ENCODE results near the gene DBR1.

The DBR1 gene, protein sequence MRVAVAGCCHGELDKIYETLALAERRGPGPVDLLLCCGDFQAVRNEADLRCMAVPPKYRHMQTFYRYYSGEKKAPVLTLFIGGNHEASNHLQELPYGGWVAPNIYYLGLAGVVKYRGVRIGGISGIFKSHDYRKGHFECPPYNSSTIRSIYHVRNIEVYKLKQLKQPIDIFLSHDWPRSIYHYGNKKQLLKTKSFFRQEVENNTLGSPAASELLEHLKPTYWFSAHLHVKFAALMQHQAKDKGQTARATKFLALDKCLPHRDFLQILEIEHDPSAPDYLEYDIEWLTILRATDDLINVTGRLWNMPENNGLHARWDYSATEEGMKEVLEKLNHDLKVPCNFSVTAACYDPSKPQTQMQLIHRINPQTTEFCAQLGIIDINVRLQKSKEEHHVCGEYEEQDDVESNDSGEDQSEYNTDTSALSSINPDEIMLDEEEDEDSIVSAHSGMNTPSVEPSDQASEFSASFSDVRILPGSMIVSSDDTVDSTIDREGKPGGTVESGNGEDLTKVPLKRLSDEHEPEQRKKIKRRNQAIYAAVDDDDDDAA

DNA sequence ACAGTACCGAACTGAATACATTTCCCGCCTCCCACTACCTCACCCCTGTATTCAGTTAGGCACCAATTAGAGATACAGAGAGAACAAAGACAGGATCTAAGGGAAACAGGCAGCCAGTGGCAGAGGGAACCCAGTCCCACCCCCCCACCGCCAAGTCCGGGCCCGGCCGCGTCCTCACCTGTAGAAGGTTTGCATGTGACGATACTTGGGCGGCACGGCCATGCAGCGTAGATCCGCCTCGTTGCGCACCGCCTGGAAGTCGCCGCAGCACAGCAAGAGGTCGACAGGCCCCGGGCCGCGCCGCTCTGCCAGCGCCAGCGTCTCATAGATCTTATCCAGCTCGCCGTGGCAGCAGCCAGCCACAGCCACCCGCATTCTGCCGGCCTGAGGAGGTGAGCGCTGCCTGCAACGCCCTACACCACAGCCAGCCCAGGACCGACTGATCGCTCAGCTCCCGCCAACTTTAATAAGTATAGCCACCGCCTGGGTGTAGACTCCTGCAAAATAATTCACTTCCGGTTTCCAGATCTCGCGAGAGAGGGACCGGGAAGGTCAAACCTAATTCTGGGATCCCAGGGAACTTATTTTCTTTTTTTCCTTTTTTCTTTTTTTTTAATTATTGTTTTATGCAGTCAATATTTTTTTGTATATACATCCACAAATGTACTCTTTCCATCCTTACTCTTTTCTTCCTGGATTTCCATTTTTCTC, at the start of gene DBR1:
DBR1 (minus strand) TSS at position 501 of the 711 bp plus-strand sequence; CDS start at position 375, 126 bp downstream.
- peak; percentile 88 for DNase-seq (ENCODE audit: low spot score)

DNA sequence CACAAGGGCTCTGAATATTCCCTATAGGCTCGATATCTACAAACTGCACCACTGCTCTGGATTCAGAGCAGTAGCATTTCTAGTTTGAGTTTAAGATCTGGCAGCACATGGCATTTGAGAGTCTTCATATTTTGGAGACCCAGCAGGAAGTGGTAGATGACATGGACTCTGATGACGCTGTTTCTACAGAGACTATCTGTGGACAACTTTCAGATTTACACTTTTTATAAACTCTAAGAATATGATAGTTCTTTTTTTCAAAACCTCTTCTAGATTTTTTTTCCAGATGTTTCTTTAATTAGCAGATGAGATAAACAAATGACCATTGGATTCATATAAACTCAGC, 48.2 kb upstream of the DBR1 start:
- DNase-seq (ENCODE audit: low spot score): no peak

DNA sequence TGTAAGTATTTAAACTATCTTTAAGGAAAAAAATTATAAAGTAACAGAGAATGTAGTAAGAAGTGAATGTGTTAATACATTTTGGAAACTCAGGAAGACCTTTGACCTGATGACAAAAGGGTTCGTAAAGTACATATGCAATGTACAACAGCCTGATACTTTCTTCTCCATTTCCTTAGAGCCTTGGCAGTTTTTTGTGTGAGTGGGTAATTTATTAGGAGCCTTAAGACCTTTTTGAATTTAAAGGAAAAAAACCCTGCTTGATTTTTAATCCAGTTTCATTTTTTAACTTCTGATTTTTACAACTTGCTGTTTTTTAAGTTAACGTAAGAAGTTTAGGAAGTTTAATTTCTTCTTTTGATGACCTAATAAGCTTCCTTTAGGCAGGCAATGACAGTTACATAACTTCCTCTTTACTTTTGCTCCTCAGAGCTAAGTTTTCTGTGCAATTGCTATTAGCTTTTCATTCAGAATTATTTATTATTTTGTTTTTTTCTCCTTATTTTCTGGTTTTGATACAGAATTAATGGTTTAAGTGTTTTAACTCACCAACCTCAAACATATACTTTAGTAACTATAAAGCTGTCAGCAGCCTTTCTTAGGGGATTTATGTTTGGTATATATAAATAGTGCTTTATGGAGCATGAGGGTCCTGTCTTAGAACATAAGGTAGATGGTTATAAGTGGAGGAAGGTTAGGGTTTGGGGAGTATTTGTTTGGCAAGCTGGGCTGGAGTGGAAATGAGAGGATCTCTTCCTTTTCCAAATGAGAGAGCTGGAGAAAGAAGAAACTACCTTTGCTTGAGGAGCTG, 47.6 kb upstream of the DBR1 start:
- DNase-seq (ENCODE audit: low spot score): no peak

DNA sequence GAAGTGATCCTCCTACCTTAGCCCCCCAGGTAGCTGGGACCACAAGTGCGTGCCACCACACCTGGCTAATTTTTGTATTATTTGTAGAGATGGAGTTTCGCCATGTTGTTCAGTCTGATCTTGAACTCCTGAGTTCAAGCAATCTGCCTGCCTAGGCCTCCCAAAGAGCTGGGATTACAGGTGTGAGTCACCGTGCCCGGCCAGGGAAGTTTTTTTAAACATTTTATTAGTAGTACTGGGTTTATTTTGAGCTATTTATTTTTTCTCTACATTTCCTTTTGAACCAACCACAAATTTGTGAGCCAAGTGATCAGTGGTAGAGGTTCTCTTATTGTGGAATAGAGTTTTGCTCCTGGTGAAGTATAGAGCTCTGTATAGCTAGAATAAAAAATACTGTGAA, 46.1 kb upstream of the DBR1 start:
- no peak for DNase-seq (ENCODE audit: low spot score)

DNA sequence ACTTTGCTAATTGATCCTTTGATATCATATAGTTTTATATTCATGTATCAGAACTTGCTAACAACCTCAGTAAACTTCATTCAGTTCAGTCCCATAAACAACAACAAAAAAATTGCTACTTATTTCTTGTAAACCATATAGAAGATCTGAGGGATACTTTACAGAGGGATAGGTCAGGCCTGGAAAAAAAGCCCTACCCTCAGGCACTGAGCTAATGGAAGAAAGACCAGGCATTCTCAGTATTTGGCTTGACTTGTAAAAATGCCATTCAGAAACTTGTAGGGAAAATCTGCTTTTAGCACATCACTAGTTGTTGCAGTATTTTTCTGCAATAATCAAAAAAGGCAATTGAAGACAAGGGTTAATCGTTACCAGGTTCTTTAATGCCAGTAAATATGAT, 45.5 kb upstream of the DBR1 start:
- DNase-seq (ENCODE audit: low spot score): no peak

DNA sequence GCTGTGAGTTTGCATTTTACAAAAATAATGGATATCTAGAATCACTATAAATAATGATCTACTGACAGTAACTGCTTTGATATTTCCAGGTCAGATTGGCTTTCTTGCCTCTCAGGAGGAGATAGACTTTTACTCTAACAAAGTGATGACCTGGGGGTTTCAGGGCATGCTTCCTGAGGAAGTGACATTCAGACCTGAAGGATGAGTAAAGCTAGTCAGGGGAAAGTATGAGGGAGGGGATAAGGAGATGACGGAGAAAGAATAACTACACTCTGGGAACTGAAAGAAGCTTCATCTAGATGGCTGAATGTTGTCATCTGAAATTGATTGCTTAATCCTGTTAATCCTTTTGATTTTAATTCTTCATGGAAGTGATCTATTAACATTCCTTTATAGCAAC, 44.5 kb upstream of the DBR1 start:
- DNase-seq (ENCODE audit: low spot score): no peak

DNA sequence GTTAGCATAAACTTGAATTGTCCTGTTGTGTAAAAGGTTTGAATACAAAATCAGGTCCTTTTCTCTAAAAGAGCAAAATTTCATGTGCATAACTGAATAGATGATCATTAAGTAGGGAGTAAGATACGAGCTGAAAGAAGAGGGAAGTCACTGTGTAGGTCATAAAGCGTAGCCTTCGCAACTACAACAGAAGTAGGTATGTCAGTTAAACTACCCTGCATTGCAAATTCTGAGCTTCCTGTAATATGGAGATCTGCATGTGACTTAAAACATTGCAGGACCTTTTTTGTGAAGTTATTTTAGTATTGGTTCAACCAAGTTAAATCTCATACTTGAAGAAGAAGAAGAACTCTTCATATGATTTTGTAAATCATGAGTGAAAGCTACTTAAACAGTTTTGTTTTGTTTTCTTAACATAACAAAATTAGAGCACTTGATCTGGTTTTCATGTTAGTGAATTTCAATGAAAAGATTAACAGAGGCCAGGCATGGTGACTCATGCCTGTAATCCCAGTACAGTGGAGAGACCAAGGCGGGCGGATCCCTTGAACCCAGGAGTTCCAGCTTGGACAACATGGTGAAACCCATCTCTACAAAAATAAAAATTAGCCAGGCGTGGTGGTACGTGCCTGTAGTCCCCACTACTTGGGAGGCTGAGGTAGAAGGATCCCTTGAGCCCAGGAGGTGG, 38.8 kb upstream of the DBR1 start:
- no peak for DNase-seq (ENCODE audit: low spot score)

DNA sequence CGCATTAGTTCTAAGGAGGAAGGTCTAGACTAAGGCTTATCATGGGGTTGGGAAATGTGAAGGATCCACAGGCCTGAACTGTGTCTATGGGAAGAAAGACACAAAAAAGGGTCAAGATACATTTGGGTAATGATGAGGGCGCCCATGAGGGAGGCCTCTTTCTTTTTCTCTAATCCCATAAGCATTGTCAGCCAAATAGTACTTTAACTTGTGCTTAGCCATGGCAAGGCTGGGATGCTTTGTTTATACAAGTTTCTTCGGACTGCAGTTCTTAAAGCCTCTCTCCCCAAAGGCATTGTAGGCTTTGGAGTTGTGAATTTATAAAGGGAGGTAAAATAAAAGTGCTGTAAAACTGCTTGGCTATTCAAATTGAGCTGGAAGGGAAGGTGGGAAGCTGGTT, 35.8 kb upstream of the DBR1 start:
- DNase-seq (ENCODE audit: low spot score): no peak

DNA sequence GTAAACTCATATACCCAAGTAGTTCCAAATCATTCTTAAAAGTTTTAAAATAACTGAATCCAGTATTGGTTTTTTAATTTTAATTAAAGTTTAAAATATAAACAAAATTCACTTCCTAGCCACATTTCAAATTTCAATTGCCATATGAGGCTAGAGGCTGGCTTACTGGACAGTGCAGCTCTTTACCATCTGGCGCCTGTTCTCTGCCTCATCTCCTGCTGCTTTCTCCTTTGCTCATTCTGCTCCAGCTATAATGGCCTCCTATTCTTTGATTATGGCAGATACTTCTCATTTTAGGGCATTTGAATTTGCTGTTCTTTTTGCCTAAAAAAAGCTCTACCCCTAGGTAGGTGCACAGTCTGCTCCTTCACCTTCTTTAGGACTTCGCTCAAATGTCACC, 31.5 kb upstream of the DBR1 start:
- no peak for DNase-seq (ENCODE audit: low spot score)

DNA sequence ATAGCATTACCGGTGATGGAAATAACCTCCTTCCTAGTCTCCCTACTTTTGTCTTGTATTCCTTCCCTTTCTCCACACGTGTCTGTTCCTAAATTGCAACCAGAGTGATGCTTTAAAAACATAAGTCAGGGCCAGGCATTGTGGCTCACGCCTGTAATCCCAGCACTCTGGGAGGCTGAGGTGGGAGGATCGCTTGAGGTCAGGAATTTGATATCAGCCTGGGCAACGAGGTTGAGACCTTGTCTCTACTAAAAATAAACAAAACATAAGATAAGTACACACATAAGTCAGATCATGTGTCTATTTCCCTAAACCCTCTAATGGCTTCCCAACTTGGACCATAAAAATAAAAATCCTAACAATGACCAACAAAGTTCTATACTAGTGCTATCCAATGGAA, 30.8 kb upstream of the DBR1 start:
- no peak for DNase-seq (ENCODE audit: low spot score)

DNA sequence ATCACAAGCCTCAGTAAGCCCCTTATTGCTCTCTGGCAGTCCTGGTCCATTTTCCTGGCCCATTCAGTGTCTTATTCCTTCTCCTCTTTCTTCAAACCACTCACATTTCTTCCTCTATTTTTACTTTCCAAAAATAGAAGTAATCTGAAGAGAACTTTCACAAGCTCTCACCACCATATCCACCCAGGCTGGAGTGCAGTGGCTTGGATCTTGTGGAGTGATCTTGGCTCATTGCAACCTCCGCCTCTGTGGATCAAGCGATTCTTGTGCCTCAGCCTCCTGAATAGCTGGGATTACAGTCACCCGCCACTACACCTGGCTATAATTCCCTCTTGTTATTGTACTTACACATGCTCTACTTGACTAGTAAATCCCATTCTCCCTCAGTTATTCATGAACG, 29.2 kb upstream of the DBR1 start:
- DNase-seq (ENCODE audit: low spot score): no peak

DNA sequence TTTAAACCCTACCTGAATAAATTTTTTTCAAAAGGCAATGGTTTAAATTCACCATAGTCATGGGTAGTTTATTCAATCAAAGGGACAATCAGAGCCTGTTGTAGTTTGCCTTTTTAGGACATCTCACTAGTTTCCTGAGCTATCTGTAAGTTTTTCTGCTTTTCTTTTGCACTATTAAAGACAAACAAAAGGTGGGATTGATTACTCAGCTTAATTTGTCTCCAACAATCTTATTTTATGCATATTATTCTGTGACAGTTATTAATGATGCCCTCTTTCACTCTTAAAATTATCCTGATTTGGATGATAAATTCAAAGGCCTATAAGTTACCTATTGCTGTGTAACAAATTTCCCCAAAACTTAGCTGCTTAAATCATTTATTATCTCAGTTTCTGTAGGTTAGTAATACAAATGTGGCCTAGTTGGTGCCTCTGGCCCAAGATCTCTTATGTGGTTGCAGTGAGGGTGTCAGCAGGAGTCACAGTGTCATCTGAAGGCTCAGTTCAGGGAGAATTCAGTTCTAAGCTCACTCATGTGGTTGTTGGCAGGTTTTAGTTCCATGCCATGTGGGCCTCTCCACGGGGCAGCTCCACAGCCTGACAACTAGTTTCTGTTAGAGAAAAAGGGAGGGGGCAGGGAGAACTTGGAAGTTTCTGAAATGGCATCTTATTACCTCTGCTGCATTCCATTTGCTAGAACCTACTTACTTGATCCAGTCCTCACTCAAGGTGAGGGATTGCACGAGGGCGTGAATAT, 28.4 kb upstream of the DBR1 start:
- no peak for DNase-seq (ENCODE audit: low spot score)

DNA sequence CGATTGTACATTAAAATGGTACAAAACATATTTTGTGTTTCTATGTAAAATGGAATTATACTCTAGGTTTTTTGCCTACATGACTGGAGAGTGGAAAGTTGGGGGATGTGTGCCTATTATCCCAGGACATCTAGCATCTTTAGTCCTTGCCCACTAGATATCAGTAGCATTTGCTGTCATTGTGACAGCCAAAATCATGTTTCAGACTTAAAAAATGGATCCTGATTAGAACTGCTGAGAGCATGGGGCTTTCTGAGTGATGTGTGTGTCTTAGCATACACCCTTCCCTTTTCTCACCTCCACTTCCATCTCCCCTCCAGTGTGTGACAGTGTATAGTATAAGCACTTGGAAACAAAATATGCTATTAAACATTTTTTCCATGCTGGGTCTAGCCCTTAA, 25.7 kb upstream of the DBR1 start:
- DNase-seq (ENCODE audit: low spot score): no peak

DNA sequence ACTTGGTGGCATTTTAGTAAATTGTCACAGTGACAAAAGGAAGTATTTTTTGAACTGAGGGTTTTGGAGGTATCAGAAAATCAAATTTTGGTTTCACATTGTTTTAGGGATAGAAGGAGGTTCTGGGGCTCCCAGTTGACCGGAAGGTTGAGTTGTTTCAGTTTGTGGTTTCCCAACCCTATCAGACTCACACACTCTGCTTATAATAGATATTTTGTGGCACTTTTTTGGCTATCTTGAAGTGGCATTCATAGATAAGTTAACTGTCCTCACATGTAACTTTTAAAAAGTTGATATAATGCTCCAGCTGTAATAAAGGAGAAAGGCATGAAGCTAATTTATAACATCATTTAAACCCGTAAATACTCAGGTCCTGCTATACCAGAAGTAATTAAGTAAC, 25.1 kb upstream of the DBR1 start:
- DNase-seq (ENCODE audit: low spot score): no peak

DNA sequence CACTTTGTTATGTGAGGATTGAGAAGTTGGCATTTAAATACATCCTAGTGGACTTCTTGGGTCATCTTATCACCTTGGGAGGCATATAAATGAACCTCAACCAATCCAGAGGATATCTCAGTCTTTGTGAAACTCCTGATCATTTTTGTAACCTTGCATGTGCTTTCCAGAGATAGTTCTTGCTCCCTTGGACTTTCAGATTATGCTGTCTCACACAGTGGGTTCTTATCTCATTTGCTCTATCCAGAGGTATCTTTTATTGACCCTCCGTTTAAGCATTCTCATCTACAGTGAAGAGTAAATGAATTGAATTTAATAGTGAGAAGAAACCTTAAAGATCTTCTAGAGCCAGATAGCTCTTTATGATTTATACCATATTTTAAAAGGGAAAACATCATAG, 22.8 kb upstream of the DBR1 start:
- no peak for DNase-seq (ENCODE audit: low spot score)

DNA sequence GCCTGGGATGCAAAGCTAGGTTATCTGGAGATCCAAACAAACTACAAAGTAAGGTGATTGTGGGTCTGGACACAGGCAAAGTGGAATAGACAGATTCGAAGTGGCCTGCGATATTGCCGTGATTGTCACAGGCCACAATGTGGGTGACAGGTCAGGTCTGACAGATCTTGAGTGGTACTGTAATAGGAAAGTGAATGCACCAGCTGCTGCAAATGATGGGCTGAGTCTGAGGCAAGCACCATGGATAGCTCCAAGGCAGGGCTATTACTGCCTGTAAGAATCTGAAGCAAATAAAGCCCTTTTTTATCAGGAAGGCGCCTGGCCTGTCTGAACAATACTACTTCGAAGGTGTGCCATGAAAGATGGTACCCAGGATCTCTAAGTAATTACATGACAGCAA, 22.3 kb upstream of the DBR1 start:
- DNase-seq (ENCODE audit: low spot score): peak; percentile 44

DNA sequence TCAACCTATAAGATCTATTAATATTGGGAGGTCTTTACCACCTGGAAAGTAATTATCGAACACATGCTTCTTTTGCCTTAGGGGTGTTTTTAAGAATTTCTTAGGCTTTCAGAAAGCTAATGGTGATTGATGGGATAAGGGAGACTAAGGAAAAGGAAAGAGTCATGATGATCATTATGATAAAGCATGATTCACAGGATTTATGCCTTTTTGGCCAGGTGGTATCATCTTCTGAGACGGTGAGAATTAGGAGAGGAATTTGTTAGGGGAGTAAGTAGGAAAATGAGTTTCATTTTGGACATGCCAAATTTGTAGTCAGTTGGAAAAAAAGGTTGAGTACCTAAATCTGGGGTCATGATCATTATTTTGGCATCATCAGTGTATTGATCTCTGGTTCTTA, 21.3 kb upstream of the DBR1 start:
- DNase-seq (ENCODE audit: low spot score): no peak

DNA sequence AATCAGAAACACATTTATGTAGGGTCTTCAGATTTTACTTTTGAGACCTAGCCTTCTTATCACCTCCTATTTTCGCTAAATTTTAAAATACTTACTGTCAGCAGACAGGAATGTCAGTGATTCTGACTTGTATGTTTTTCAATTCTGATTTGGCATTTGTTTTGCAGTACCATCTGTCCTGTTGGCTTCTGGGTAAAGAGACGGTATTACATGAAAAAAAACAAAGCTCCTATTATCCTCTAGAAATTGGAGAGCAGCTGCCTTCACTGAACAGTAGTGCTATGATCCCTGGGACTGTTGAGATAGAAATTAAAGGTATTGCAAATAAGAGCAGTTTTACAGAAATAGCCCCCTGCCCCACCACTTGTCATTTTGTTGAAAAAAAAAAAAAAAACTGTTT, 20.8 kb upstream of the DBR1 start:
- no peak for DNase-seq (ENCODE audit: low spot score)

DNA sequence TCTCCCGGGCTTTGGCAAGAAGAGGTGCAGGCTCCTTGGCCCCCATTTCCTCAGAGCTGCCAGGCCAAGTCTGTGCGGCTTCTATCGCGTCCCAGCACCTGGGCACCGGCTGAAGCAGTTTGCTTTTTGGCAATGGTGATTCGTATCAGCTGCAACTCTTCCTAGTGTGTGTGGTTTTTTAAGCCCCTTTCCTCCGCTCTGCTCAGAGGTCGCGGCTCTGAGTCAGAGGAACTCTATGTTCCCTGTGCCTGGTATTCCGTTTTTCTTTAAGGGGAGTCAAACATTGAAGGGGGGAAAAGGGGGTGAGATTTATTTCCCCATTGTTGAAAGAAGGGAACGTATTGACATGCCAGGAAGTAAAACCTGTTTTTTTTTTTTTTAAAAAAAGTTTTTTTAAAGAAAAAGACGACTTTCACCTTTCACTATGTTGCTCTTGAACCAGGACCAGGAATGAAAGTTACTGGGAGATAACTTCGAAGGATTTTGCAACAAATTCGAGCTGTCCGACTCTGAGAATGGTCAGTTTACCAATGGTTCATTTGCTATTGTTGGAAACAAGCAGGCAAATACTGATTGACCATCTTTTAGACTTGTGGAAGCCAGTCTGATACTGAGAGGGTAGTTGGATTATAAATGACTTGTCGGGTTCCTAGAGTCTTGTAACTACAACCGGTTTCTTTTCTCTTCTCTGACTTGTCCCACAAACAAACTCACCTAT, 13.5 kb upstream of the DBR1 start:
- DNase-seq (ENCODE audit: low spot score): peak; percentile 75

DNA sequence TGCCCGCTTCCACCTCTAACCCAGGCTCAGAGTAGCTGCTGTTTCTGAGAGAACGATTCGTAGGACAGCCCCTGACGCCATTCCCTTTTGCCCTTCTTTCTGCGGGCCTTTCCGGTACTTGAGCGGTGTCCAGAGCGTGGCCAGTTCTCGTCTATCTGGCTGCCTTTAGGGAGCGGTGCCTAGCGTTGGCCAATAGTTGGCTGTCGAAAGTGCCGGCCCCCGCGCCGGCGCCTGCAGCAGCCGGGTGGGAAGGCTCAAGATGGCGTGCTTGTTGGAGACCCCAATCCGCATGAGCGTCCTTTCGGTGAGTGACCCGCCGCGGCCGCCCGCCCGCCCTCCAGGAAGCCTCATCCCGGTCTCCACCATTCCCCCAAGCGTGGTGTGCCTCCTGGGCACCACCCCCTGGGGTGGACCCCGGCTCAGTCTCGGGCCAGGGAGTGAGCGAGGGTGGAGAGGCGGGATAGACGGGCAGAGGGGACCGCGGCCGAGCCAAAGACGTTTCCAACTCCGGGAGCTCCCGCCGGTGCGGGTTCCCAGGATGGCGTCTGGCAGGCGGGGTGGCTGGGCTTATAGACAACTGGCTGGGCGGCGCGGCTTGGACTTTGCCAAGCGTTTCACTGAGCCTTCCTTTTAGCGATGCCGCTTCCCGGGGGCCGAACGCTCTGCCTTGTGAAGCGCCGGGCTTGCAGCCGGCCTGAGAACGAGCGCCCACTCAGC, 12.7 kb upstream of the DBR1 start, which contains the start of gene ARMC8:
ARMC8 (plus strand) TSS at position 6 of the 717 bp plus-strand sequence; CDS start at position 260, 254 bp downstream.
- DNase-seq (ENCODE audit: low spot score): no peak

Data from RKO (cell line).